HepG2 (cell line): ENCODE measurements around the gene INO80E. TPM values are rescaled to one million over a fixed set of nuclear protein-coding genes. Genes with fewer than 3 reads are reported as not detected.

Experiments used
- ATAC-seq: fragments of 200-7000 bp; cut with Tn5 transposase; 3 replicates; pipeline ENCODE4 v1.9.1; 2020; ENCODE audit warnings: mild to moderate bottlenecking, moderate library complexity
- Bru-seq: library from RNA; stranded (reverse); fragments of 400-500 nt; gene quantifications from one replicate; lab custom pipeline; 2021; lab: Mats Ljungman, UMichigan
- BruChase-seq, 2 experiments: library from RNA; stranded (reverse); fragments of 400-500 nt; gene quantifications; one replicate each; lab custom pipeline; 2021; lab: Mats Ljungman, UMichigan
- BruUV-seq: library from RNA; stranded (reverse); fragments of 400-500 nt; replicated peaks from 2 replicates; lab custom pipeline; 2021; lab: Mats Ljungman, UMichigan
- CTCF ChIA-PET: fragments of 300-600 bp; formaldehyde crosslinking; extraction: SDS; loops from one replicate; lab custom pipeline; 2021; ENCODE audit warnings: low total read pairs, inconsistent platforms, low intra/inter-chr PET ratio; lab: Yijun Ruan, JAX
- POLR2A ChIA-PET: fragments of 350-600 bp; sonication (Branson Sonifier 250); formaldehyde crosslinking; loops from one replicate; lab custom pipeline; 2020; ENCODE audit warnings: antibody characterized with exemption, inconsistent platforms; lab: Yijun Ruan, JAX
- DNase-seq: peaks from one replicate; pipeline ENCODE4 v3.0.0-alpha.2; 2015; ENCODE audit warnings: low spot score
- FAIRE-seq: peaks from 3 replicates; lab custom pipeline; 2011; peaks lifted over from hg19 to GRCh38; lab: Jason Lieb, UNC
- H2AFZ ChIP-seq: one replicate; pipeline ENCODE4 v1.6.1; 2011; ENCODE audit warnings: low read length, inconsistent platforms
- H3K27ac ChIP-seq: fragments of 300-600 bp; 3 replicates; pipeline ENCODE4 v1.8.0; 2011; ENCODE audit warnings: mixed run types, mild to moderate bottlenecking, mixed read lengths, low read length, inconsistent platforms; ENCODE audit not compliant: insufficient read depth; ENCODE audit errors: extremely low read length
- H3K27me3 ChIP-seq, 2 experiments: fragments of 200-600 bp in 1 of 2; 2 replicates in 1 of 2; 3 replicates in 1 of 2; pipeline versions ENCODE4 v1.6.0 to v1.8.0; 2011; ENCODE audit warnings: low read length in 2 of 2, mild to moderate bottlenecking in 2 of 2, moderate library complexity in 2 of 2, inconsistent platforms in 1 of 2; ENCODE audit not compliant: insufficient read depth in 2 of 2, control insufficient read depth in 1 of 2
- H3K36me3 ChIP-seq, 2 experiments: fragments of 200-600 bp in 1 of 2; replicated peaks in 1 of 2; 2 replicates in 1 of 2; 3 replicates in 1 of 2; pipeline versions ENCODE4 v1.5.1 to v1.8.0; 2011; ENCODE audit warnings: low read length in 2 of 2, inconsistent platforms in 1 of 2; ENCODE audit not compliant: insufficient read depth in 2 of 2, control insufficient read depth in 1 of 2
- H3K4me1 ChIP-seq: 2 replicates; pipeline ENCODE4 v1.5.1; 2012; ENCODE audit warnings: low read length, inconsistent platforms; ENCODE audit not compliant: insufficient read depth
- H3K4me2 ChIP-seq: 2 replicates; pipeline ENCODE4 v1.6.0; 2011; ENCODE audit warnings: low read depth, low read length, inconsistent platforms
- H3K4me3 ChIP-seq, 3 experiments: fragments of 200-600 bp in 1 of 3; sonication (generic), shearing (Covaris generic) in 1 of 3; replicated peaks in 1 of 3; 2 replicates each; pipeline ENCODE4 v1.5.1; 2011 to 2016; ENCODE audit warnings: low read length in 3 of 3, inconsistent platforms in 2 of 3, low read depth in 2 of 3, mild to moderate bottlenecking in 2 of 3, control low read depth in 1 of 3, mixed read lengths in 1 of 3; ENCODE audit not compliant: insufficient read depth in 1 of 3
- H3K79me2 ChIP-seq: one replicate; pipeline ENCODE4 v1.6.1; 2011; ENCODE audit warnings: low read length, inconsistent platforms; ENCODE audit not compliant: insufficient read depth
- H3K9ac ChIP-seq: 2 replicates; pipeline ENCODE4 v1.6.0; 2011; ENCODE audit warnings: mild to moderate bottlenecking, low read depth, low read length, inconsistent platforms; ENCODE audit not compliant: insufficient read depth
- H3K9me3 ChIP-seq: 2 replicates; pipeline ENCODE4 v1.5.1; 2012; ENCODE audit warnings: mild to moderate bottlenecking, low read length
- H4K20me1 ChIP-seq: 2 replicates; pipeline ENCODE4 v1.6.0; 2011; ENCODE audit warnings: inconsistent platforms, mild to moderate bottlenecking, low read length, moderate library complexity; ENCODE audit not compliant: insufficient read depth
- KMT2A ChIP-seq: sonication (generic); formaldehyde crosslinking; IDR thresholded peaks from 2 replicates; pipeline ENCODE4 v1.4.0; 2020; ENCODE audit warnings: missing genetic modification reagents
- ZNF674 ChIP-seq: sonication (generic); formaldehyde crosslinking; IDR thresholded peaks from 2 replicates; pipeline ENCODE4 v1.5.0; 2020; ENCODE audit warnings: low read depth, mild to moderate bottlenecking, missing genetic modification reagents
- WGBS: methylation state at CpG from one replicate; pipeline ENCODE4 v1.1.6; 2017; ENCODE audit warnings: low lambda C conversion rate; 5-methylcytosine and 5-hydroxymethylcytosine counted together
- in situ Hi-C: cut with HindIII; loops from 2 replicates; pipeline ENCODE4 v1.10.0; 2017; ENCODE audit warnings: low pct_unique_long_range_greater_than_20kb; ENCODE audit not compliant: extremely low pct_ligation_motif_present
- intact Hi-C: fragments of 100-400 bp; cut with micrococcal nuclease; formaldehyde crosslinking; loops from one replicate; pipeline ENCODE4 v1.10.0; 2022; ENCODE audit not compliant: unreplicated experiment
- long read RNA-seq, 2 experiments: library from RNA in 1 of 2; library from polyadenylated mRNA in 1 of 2; stranded (forward) in 1 of 2; unstranded in 1 of 2; transcript quantifications; one replicate each; pipeline ENCODE4 v2.0.0, GENCODE V29; 2019 to 2022
- polyA minus RNA-seq, 3 experiments: library from RNA; depleted of rRNA, polyadenylated mRNA; stranded (reverse); fragments of >200 nt; gene quantifications; 2 replicates each; pipeline ENCODE4 v1.2.3, GENCODE V29; 2011; ENCODE audit warnings: low replicate concordance in 1 of 3
- polyA plus RNA-seq, 8 experiments: library from polyadenylated mRNA; depleted of rRNA in 3 of 8; stranded (reverse) in 7 of 8; unstranded in 1 of 8; fragments of >200 nt; fragmentation: Illumina TruSeq in 4 of 8; extraction: Trizol in 4 of 8; gene quantifications; 2 replicates each; pipeline versions ENCODE4 v1.2.1 to v1.2.3, GENCODE V29; 2011 to 2016; ENCODE audit warnings: low read depth in 4 of 8, missing spikeins in 1 of 8, mixed read lengths in 1 of 8; ENCODE audit not compliant: insufficient read depth in 1 of 8
- total RNA-seq, 5 experiments: library from RNA; depleted of rRNA; stranded (reverse); fragments of >200 nt; fragmentation: Illumina TruSeq; extraction: Trizol; gene quantifications; 2 replicates each; pipeline ENCODE4 v1.2.3, GENCODE V29; 2016; ENCODE audit warnings: low read depth in 1 of 5
- TF ChIP-seq, protein P1 (sequence below): sonication (generic); formaldehyde crosslinking; IDR thresholded peaks from 2 replicates; pipeline ENCODE4 v1.5.1; 2020; ENCODE audit warnings: mild to moderate bottlenecking, missing genetic modification reagents, borderline replicate concordance
- TF ChIP-seq, protein P2 (sequence below): sonication (generic); formaldehyde crosslinking; IDR thresholded peaks from one replicate; pipeline ENCODE4 v1.5.1; 2020; ENCODE audit warnings: mild to moderate bottlenecking, missing genetic modification reagents; ENCODE audit errors: not compliant biosample characterization

INO80E gene, protein sequence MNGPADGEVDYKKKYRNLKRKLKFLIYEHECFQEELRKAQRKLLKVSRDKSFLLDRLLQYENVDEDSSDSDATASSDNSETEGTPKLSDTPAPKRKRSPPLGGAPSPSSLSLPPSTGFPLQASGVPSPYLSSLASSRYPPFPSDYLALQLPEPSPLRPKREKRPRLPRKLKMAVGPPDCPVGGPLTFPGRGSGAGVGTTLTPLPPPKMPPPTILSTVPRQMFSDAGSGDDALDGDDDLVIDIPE
- total RNA-seq (2016; rRNA removed; fragmentation: Illumina TruSeq; extraction: Trizol) (39.5 and 45.6 TPM in 2 replicates), polyA plus RNA-seq (2011; rRNA removed) (25.8 and 28.4 TPM in 2 replicates), polyA minus RNA-seq (2011; rRNA and poly(A)+ RNA removed; ENCODE audit: low replicate concordance) (9.4 and 17.6 TPM in 2 replicates), Bru-seq, nascent RNA (percentile 68 among the genes with signal in this experiment), BruChase-seq, experiment 1, labeled RNA remaining after a 6-hour chase (percentile 77 among the genes with signal in this experiment), BruChase-seq, experiment 2, labeled RNA remaining after a 2-hour chase (percentile 72 among the genes with signal in this experiment)
- 18.9 and 22.7 TPM in 2 replicates for total RNA-seq (2016; cell fraction: cytosol; rRNA removed; fragmentation: Illumina TruSeq; extraction: Trizol; ENCODE audit: low read depth)
- total RNA-seq (2016; cell fraction: insoluble cytoplasmic fraction; rRNA removed; fragmentation: Illumina TruSeq; extraction: Trizol) = 35.1 and 45.9 TPM in 2 replicates
- total RNA-seq (2016; cell fraction: membrane; rRNA removed; fragmentation: Illumina TruSeq; extraction: Trizol) = 25.0 and 29.9 TPM in 2 replicates
- 25.3 and 33.1 TPM in 2 replicates for total RNA-seq (2016; cell fraction: nucleus; rRNA removed; fragmentation: Illumina TruSeq; extraction: Trizol)
- polyA plus RNA-seq (2011; cell fraction: cytosol; rRNA removed) = 25.4 and 28.1 TPM in 2 replicates
- polyA plus RNA-seq (2011; cell fraction: nucleus; rRNA removed) = 71.2 and 71.9 TPM in 2 replicates
- 26.9 and 29.3 TPM in 2 replicates for polyA plus RNA-seq (2012)
- 26.1 and 33.3 TPM in 2 replicates for polyA plus RNA-seq (2016; cell fraction: cytosol; fragmentation: Illumina TruSeq; extraction: Trizol; ENCODE audit: low read depth)
- 59.9 and 67.8 TPM in 2 replicates for polyA plus RNA-seq (2016; cell fraction: insoluble cytoplasmic fraction; fragmentation: Illumina TruSeq; extraction: Trizol; ENCODE audit: low read depth)
- 33.8 and 33.9 TPM in 2 replicates for polyA plus RNA-seq (2016; cell fraction: membrane; fragmentation: Illumina TruSeq; extraction: Trizol; ENCODE audit: low read depth)
- polyA plus RNA-seq (2016; cell fraction: nucleus; fragmentation: Illumina TruSeq; extraction: Trizol; ENCODE audit: insufficient read depth, low read depth) = 83.7 and 87.4 TPM in 2 replicates
- polyA minus RNA-seq (2011; cell fraction: cytosol; rRNA and poly(A)+ RNA removed) = 5.5 and 10.9 TPM in 2 replicates
- polyA minus RNA-seq (2011; cell fraction: nucleus; rRNA and poly(A)+ RNA removed) = 15.3 and 21.1 TPM in 2 replicates
- long read RNA-seq, experiment 1, partial matches to known transcripts = 0 of 5 reads
- long read RNA-seq, experiment 1, other reads (novel, unspliced or antisense) = 1 of 5 reads
- long read RNA-seq, experiment 2, transcript INO80E-207 (7 exons, 2,103 nt) = minor isoform, 22 of 124 reads
- long read RNA-seq, experiment 2, transcript INO80E-208 (7 exons, 883 nt) = minor isoform, 6 of 124 reads
- long read RNA-seq, experiment 2, transcript INO80E-201 (6 exons, 1,489 nt) = major isoform, 42 of 124 reads
- long read RNA-seq, experiment 2, partial matches to known transcripts = 25 of 124 reads
- long read RNA-seq, experiment 2, other reads (novel, unspliced or antisense) = 25 of 124 reads

DNA sequence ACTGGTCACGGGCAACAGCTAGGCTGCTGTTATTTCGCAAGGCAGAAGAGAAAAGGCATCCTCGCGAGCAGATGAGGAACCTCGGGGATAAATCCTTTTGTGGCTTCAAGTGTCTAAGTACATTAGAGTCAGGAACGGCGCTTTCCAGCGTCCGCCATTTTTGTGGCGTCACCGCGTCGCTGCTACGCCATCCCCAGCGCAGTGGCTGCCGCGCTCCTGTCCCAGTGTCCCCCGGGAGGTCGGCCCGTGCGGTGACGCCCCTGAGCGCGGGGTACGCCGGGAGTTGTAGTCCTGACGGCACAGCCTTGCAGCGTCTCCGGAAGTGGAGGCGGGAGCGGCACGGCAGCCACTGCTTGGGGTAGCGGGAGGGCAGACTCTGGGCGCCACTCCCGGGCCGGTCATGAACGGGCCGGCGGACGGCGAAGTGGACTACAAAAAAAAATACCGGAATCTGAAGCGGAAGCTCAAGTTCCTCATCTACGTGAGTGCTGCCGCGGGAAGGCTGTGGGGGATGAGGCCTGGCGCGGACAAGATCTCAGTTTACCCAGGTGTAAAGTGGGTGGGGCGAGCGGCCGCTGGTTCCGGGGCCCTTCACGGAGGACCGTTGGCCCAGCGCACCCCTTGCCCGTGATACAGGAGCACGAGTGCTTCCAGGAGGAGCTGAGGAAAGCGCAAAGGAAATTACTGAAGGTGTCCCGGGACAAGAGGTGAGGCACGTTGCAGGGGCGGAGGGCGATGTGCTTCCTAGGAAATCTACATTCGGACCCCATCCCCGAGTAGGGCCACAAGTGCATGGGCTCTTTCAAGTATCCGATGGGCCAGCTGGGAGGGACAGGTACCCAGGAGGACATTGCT, at the start of gene INO80E:
TSS of gene INO80E (plus strand) at position 331 of the 855 bp plus-strand sequence. CDS start at position 401, 70 bp downstream.
- peak; percentile 91 for FAIRE-seq
- H3K4me2 ChIP-seq = peak within 1 kb of the TSS; percentile 96
- BruUV-seq = TSS peak; percentile 58
- H4K20me1 ChIP-seq = no peaks in the 10 kb centered on the region
- ATAC-seq = peak; percentile 96
- peaks cover 9% of the 10 kb centered on the region for H3K79me2 ChIP-seq
- peaks cover 24% of the 10 kb centered on the region for H3K4me1 ChIP-seq
- H3K27me3 ChIP-seq = peaks cover 0 to 5% of the 10 kb centered on the region in 2 experiments; a peak in 1 of 5 replicates
- H3K9me3 ChIP-seq = no peaks in the 10 kb centered on the region
- intact Hi-C loops (loop anchor here (5.0 kb wide), 1 partner anchor 34 kb away; the partner anchor contains the start of gene TMEM219), in situ Hi-C loops (no loop called here)
- peak within 1 kb of the TSS; percentile 84 for H2AFZ ChIP-seq
- 1% methylated on average over 57 of the region's 65 CpGs for WGBS
- CTCF ChIA-PET = no interaction called here
- POLR2A ChIA-PET = interaction anchor here (0.7 to 2.4 kb wide), 6 partner anchors 23 to 814 kb away, joined by 3 to 16 read pairs (median 3); partner anchors contain the start of genes ALDOA, SEZ6L2, TAOK2 and TMEM219
- peaks cover 10 to 20% of the 10 kb centered on the region in 2 experiments; a peak in 4 of 5 replicates for H3K36me3 ChIP-seq
- DNase-seq = peak; percentile 94
- peak within 1 kb of the TSS; percentile 92 to 95 (median 94) for H3K4me3 ChIP-seq
- H3K9ac ChIP-seq = peak within 1 kb of the TSS; percentile 85
- peak within 1 kb of the TSS; percentile 87 for H3K27ac ChIP-seq
- TF ChIP-seq, protein P1, sequence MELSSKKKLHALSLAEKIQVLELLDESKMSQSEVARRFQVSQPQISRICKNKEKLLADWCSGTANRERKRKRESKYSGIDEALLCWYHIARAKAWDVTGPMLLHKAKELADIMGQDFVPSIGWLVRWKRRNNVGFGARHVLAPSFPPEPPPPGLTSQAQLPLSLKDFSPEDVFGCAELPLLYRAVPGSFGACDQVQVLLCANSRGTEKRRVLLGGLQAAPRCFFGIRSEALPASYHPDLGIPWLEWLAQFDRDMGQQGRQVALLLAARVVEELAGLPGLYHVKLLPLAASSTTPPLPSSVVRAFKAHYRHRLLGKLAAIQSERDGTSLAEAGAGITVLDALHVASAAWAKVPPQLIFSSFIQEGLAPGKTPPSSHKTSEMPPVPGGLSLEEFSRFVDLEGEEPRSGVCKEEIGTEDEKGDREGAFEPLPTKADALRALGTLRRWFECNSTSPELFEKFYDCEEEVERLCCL (CRISPR knock-in tag) = no peak; the same call in none of the 2 replicates
- no peak for TF ChIP-seq ZNF674 (CRISPR knock-in tag)
- TF ChIP-seq, protein P2, sequence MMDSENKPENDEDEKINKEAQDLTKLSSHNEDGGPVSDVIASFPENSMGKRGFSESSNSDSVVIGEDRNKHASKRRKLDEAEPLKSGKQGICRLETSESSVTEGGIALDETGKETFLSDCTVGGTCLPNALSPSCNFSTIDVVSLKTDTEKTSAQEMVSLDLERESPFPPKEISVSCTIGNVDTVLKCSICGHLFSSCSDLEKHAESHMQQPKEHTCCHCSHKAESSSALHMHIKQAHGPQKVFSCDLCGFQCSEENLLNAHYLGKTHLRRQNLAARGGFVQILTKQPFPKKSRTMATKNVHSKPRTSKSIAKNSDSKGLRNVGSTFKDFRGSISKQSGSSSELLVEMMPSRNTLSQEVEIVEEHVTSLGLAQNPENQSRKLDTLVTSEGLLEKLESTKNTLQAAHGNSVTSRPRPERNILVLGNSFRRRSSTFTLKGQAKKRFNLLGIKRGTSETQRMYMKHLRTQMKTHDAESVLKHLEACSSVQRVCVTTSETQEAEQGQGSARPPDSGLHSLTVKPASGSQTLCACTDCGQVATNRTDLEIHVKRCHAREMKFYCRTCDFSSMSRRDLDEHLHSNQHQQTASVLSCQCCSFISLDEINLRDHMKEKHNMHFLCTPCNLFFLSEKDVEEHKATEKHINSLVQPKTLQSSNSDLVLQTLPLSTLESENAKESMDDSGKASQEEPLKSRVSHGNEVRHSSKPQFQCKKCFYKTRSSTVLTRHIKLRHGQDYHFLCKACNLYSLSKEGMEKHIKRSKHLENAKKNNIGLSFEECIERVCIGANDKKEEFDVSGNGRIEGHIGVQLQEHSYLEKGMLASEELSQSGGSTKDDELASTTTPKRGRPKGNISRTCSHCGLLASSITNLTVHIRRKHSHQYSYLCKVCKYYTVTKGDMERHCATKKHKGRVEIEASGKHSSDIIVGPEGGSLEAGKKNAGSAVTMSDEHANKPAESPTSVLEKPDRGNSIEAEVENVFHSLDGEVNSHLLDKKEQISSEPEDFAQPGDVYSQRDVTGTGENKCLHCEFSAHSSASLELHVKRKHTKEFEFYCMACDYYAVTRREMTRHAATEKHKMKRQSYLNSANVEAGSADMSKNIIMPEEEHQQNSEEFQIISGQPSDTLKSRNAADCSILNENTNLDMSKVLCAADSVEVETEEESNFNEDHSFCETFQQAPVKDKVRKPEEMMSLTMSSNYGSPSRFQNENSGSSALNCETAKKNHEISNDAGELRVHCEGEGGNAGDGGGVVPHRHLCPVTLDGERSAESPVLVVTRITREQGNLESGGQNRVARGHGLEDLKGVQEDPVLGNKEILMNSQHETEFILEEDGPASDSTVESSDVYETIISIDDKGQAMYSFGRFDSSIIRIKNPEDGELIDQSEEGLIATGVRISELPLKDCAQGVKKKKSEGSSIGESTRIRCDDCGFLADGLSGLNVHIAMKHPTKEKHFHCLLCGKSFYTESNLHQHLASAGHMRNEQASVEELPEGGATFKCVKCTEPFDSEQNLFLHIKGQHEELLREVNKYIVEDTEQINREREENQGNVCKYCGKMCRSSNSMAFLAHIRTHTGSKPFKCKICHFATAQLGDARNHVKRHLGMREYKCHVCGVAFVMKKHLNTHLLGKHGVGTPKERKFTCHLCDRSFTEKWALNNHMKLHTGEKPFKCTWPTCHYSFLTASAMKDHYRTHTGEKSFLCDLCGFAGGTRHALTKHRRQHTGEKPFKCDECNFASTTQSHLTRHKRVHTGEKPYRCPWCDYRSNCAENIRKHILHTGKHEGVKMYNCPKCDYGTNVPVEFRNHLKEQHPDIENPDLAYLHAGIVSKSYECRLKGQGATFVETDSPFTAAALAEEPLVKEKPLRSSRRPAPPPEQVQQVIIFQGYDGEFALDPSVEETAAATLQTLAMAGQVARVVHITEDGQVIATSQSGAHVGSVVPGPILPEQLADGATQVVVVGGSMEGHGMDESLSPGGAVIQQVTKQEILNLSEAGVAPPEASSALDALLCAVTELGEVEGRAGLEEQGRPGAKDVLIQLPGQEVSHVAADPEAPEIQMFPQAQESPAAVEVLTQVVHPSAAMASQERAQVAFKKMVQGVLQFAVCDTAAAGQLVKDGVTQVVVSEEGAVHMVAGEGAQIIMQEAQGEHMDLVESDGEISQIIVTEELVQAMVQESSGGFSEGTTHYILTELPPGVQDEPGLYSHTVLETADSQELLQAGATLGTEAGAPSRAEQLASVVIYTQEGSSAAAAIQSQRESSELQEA (CRISPR knock-in tag) = no peak
- TF ChIP-seq KMT2A (CRISPR knock-in tag) = no peak
